Measurements from ENCODE around the gene HELZ. TPM values are rescaled to one million over a fixed set of nuclear protein-coding genes. Genes with fewer than 3 reads are reported as not detected.
A peak's percentile ranks its signal among the peaks of the same experiment; 100 is the strongest.

The HELZ gene
- total RNA-seq, 1 experiment from 2014 or later = 16.7 TPM

DNA sequence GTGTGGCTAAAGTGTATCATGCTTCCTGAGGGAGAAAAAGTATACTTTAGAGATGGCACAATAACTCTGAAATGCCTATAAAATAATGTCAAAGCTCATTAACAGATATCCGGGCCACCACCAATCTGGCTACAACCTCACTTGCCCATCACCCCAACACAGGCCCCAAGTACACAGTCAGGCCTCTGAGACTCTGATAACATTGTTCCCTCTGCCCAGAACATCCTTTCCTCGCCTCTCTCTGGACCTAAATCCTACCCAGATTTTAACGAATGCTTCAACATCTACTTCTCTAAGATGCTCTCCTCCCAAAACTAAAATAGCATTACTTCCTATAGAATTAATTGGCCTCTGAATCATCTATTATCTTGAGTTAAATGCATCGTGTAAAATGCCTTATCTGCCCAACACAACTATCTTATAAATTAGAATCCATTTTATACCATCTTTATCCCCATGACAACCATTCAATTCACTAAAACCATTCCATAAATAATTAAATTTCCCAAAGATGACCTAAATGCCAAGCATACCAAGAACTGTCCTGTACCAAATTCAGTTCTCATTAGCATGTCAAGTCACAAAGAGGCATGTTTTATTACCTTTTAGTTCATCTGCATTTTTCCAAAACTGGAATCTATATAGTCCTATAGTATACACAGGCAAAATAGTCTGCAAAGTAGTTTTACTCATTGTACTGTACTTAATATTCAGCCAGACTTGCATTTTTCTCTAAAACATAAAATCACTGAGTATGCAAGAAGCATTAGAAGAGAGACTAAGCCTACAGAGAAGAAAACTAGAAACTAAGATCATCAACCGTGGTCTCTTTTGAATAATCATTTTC is 15.7 kb downstream of the HELZ start:
- no peak for DNase-seq (ENCODE audit: low read depth)

DNA sequence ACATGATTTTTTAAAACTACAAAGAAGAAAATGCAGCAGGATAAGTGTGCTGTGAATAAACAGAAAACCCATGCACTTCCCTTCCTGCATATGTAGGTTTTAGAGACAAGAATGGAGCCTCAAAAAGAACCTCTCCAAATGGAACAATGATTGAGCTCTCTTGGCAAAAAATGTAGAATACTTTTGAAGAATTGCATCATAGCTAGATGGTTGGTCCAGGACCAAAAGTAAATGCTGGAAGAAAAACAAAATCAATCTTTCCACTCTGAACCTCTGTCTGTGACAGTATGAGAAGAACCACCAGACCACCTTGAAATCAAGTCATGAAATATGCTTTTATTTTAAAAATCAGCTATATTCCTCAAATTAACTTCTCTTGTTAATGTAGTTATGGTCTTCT is 17.5 kb downstream of the HELZ start:
- DNase-seq (ENCODE audit: low read depth) = no peak

DNA sequence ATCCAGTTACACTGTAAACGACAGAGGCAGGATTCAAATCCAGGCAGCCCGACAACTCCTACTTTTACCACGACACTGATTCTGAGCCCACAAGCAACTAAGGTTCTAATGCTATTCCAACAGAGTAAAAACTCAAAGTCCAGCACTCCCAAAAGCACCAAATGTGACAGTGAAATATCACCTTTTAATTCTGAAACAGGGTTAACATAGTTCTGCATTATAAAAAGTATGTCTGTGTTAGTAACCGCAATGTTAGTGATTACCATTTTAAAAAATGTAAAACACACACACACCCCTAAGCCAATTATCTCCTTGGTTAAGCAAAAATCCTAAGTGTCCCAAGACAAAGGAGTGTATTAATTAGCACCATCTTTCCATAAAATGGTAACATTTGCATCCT is 19.7 kb downstream of the HELZ start:
- DNase-seq (ENCODE audit: low read depth) = no peak

DNA sequence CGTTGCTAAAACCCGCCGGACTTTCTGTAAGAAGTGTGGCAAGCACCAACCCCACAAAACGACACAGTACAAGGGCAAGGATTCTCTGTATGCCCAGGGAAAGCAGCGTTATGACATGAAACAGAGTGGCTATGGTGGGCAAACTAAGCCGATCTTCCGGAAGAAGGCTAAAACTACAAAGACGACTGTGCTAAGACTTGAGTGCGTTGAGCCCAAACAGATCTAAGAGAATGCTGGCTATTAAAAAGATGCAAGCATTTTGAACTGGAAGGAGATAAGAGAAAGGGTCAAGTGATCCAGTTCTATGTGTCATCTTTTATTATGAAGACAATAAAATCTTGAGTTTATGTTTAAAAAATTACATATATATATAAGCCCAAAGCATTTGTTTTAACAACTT is 20.3 kb downstream of the HELZ start:
- no peak for DNase-seq (ENCODE audit: low read depth)

- DNase-seq (ENCODE audit: low read depth) = peak; percentile 11
These were observed 21.1 kb downstream of the HELZ start for GRCh38 chr17:67223924-67224323.

DNA sequence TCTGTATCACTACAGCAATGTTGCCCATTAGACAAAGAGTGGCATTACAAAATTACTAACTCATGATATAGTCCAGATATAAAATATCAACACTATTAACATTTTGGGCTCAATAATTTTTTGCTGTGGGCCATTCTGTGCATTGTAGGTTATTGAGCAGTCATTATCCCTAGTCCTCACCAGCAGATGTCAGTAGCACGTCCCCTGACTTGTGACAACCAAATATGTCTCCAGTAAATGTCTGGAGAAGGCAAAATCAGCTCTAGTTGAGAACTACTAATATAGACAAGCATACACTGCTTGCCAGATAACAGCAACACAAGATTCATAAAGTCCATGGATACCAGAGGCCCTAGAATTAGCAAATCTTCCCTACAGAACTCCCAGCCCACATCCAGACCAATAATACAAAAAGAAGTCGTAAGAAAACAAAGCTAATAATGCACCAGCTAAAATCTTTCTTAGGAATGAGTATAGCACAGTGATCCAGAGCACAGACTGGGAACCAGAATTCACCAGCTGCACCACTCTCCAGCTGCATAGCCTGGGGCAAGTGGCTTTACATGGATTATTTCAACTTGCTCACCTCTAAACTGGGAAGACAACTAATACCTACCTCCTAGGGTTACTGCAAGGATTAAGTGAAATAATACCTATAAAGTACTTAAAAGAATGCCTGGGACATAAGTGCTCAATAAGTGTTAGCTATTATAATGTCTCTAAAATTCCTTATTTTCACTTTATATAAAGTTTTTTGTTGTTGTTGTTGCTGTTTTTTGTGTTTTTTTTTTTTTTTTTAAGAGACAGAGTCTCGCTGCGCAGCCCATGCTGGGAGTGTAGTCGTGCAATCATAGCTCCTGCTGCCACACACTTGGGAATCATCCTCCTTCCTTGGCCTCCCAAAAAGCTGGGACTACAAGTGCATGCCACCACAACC is 23.7 kb downstream of the HELZ start:
- peak; percentile 41 for DNase-seq (ENCODE audit: low read depth)

GRCh38 chr17:67218385-67218950 is 26.5 kb downstream of the HELZ start:
- peak; percentile 54 for DNase-seq (ENCODE audit: low read depth)

GRCh38 chr17:67217446-67217845 is 27.6 kb downstream of the HELZ start:
- DNase-seq (ENCODE audit: low read depth) = no peak

- no peak for DNase-seq (ENCODE audit: low read depth)
These were observed 28.2 kb downstream of the HELZ start for GRCh38 chr17:67216578-67217320.

- DNase-seq (ENCODE audit: low read depth) = no peak
These were observed 29.0 kb downstream of the HELZ start for GRCh38 chr17:67215991-67216421.

- no peak for DNase-seq (ENCODE audit: low read depth)
These were observed 32.1 kb downstream of the HELZ start for GRCh38 chr17:67212714-67213417.

DNA sequence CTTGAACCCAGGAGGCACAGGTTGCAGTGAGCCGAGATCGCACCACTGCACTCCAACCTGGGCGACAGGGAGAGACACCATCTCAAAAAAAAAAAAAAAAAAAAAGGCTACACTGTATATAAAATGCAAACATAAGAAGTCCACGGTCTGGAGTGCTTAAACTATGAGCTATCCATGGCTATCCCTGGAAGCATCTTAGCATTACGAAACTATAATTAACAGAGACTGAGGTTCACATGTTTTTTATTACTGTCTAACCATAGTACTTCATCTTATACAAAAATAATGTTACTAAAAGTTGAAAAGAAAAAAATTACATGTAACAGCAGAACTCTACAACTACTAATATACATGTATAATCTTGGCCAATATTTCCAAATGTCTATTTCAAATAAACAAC is 32.8 kb downstream of the HELZ start:
- no peak for DNase-seq (ENCODE audit: low read depth)

- DNase-seq (ENCODE audit: low read depth) = no peak
These were observed 33.3 kb downstream of the HELZ start for GRCh38 chr17:67211742-67212141.

GRCh38 chr17:67210915-67211314 is 34.1 kb downstream of the HELZ start:
- no peak for DNase-seq (ENCODE audit: low read depth)

DNA sequence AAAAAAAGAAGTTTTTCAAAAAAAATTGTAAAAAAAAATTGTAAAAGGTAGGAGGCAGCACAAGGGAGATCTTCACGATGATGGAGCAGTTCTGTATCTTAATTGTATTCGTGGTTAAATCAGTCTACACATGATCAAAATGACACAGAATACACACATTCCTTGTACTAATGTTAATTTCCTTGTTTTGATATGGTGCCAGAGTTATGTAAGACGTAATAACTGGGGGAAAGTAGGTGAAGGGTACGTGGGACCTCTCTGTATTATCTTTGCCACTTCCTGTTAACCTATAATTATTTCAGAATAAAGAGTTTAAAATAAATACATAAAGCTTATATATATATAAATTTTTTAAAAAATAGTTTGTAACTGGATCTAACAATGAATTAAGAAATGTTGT is 36.8 kb downstream of the HELZ start:
- no peak for DNase-seq (ENCODE audit: low read depth)

- DNase-seq (ENCODE audit: low read depth) = no peak
These were observed 41.2 kb downstream of the HELZ start for GRCh38 chr17:67203818-67204217.

DNA sequence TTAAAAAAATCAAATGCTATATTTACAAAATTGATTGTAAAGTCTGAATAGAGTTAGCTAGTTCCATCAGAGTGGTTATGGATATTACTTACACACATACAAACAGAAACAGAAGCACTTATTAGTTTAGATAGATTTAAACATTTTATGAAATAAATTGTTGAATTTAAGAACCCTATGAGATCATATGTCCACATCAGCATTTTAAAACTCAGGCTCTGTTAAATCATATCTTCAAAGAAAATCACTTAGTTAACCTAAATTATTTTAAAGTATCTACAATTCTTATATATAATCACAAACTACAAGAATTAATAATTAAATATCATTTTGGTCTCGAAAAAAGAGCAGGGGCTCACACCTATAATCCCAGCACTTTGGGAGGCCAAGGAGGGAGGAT is 42.5 kb downstream of the HELZ start:
- no peak for DNase-seq (ENCODE audit: low read depth)

DNA sequence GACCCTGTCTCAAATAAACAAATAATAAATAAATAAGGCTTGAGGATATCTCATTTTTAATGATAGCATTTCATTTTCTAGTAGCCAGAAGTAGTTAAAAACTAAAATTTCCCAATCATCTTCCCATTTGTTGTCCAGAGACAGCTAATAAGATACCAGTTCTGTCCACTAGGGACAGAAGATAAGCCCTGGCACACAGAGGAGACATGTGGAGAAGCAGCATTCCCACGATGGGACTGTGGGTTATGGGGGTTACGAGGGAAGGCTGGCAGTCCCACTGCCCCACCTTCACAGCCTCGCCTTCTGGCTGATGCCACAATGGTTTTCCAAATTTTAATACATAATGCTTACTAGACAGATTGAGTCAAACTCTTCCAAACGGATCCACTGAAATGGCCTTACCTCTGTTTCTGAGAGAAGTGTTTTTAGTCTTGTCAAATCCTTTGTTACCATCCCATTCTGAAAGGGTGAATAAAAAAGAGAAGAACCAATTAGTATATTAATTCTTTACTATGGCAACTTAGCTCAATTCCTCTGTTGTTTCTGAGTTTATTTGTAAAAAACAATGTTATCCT is 44.2 kb downstream of the HELZ start:
- peak; percentile 3 for DNase-seq (ENCODE audit: low read depth)

GRCh38 chr17:67198131-67198530 is 46.9 kb downstream of the HELZ start:
- DNase-seq (ENCODE audit: low read depth) = no peak

DNA sequence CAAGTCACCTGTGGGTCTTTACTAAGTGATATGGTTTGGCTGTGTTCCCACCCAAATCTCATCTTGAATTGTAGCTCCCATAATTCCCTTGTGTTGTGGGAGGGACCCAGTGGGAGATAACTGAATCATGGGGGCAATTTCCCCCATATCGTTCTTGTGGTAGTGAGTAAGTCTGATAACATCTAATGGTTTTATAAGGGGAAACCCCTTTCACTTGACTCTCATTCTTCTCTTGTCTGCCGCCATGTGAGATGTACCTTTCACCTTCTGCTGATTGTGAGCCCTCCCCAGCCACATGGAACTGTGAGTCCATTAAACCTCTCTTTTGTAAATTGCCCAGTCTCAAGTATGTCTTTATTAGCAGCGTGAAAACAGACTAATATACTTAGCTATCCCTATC is 48.0 kb downstream of the HELZ start:
- peak; percentile 3 for DNase-seq (ENCODE audit: low read depth)

DNA sequence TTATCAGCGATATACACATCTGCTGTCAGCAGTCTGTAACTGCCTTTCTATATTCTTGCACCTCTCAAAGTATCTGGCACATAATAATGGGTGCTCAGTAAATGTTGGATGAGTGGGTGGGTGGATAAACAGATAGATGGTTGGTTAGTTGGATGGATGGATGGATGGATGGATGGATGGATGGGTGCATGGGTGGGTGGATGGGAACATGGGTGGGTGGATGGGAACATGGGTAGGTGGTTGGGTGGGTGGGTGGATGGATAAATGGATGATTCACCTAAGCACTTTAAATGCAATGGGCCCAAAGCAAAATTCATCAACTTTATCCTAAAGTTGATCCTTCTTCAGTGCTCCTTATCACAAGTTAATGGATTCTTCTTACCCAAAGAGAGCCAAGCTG is 48.6 kb downstream of the HELZ start:
- no peak for DNase-seq (ENCODE audit: low read depth)

All from RPMI7951 (cell line).